GM12878 (cell line): ENCODE measurements around the gene BMF. TPM values are rescaled to one million over a fixed set of nuclear protein-coding genes. Genes with fewer than 3 reads are reported as not detected.

Experiments used
- ATAC-seq: fragments of 200-7000 bp; cut with Tn5 transposase; 3 replicates; pipeline ENCODE4 v1.9.1; 2020; ENCODE audit warnings: mild to moderate bottlenecking, moderate library complexity
- BruUV-seq: library from RNA; stranded (reverse); fragments of 400-500 nt; replicated peaks from 2 replicates; lab custom pipeline; 2021; lab: Mats Ljungman, UMichigan
- CTCF ChIA-PET: fragments of 300-600 bp; sonication (Branson Sonifier 250); formaldehyde crosslinking; extraction: SDS; loops from one replicate; lab custom pipeline; 2021; ENCODE audit warnings: inconsistent platforms; lab: Yijun Ruan, JAX
- POLR2A ChIA-PET: fragments of 350-600 bp; formaldehyde crosslinking; extraction: SDS; loops from one replicate; lab custom pipeline; 2021; ENCODE audit warnings: inconsistent platforms; lab: Charles Lee
- RAD21 ChIA-PET: fragments of 300-600 bp; sonication (Branson Sonifier 250); formaldehyde crosslinking; loops from one replicate; lab custom pipeline; 2023; ENCODE audit warnings: antibody characterized with exemption; ENCODE audit not compliant: unreplicated experiment; lab: Charles Lee
- SMC1A ChIA-PET: fragments of 300-600 bp; sonication (Branson Sonifier 250); formaldehyde crosslinking; loops from one replicate; lab custom pipeline; 2023; ENCODE audit not compliant: unreplicated experiment, uncharacterized antibody; lab: Charles Lee
- DNase-seq: peaks from one replicate; pipeline ENCODE4 v3.0.0-alpha.2; 2011; ENCODE audit warnings: low read depth, low spot score
- FAIRE-seq: peaks from 3 replicates; lab custom pipeline; 2011; peaks lifted over from hg19 to GRCh38; lab: Jason Lieb, UNC
- H2AFZ ChIP-seq: 2 replicates; pipeline ENCODE4 v1.6.0; 2011; ENCODE audit warnings: low read depth, low read length, control low read depth; ENCODE audit not compliant: control insufficient read depth
- H3K27ac ChIP-seq: 2 replicates; pipeline ENCODE4 v1.5.1; 2011; ENCODE audit warnings: control low read depth; ENCODE audit not compliant: control insufficient read depth, insufficient read depth
- H3K27me3 ChIP-seq, 2 experiments: replicated peaks in 1 of 2; 2 replicates each; pipeline versions ENCODE4 v1.6.0 to v1.6.1; 2011; ENCODE audit warnings: low read length in 1 of 2; ENCODE audit not compliant: control insufficient read depth in 2 of 2, insufficient read depth in 2 of 2
- H3K36me3 ChIP-seq, 2 experiments: 2 replicates each; pipeline ENCODE4 v1.5.1; 2011; ENCODE audit warnings: low read length in 1 of 2; ENCODE audit not compliant: control insufficient read depth in 2 of 2, insufficient read depth in 2 of 2
- H3K4me1 ChIP-seq: 2 replicates; pipeline ENCODE4 v1.6.1; 2011; ENCODE audit warnings: mild to moderate bottlenecking, low read length, moderate library complexity, mixed read lengths; ENCODE audit not compliant: control insufficient read depth, insufficient read depth
- H3K4me2 ChIP-seq: 2 replicates; pipeline ENCODE4 v1.6.0; 2011; ENCODE audit warnings: control low read depth; ENCODE audit not compliant: control insufficient read depth, insufficient read depth
- H3K4me3 ChIP-seq: fragments of 200-600 bp; sonication (generic); 2 replicates; pipeline ENCODE4 v1.5.1; 2016
- H3K79me2 ChIP-seq: 2 replicates; pipeline ENCODE4 v1.6.0; 2011; ENCODE audit warnings: low read length; ENCODE audit not compliant: control insufficient read depth, insufficient read depth
- H3K9ac ChIP-seq: 2 replicates; pipeline ENCODE4 v1.8.0; 2011; ENCODE audit warnings: low read length, control low read depth, mixed read lengths; ENCODE audit not compliant: control insufficient read depth, insufficient read depth
- H3K9me3 ChIP-seq: replicated peaks from 3 replicates; pipeline ENCODE4 v1.5.1; 2011; ENCODE audit warnings: mild to moderate bottlenecking, low read length; ENCODE audit not compliant: control insufficient read depth, insufficient read depth
- H4K20me1 ChIP-seq: 2 replicates; pipeline ENCODE4 v1.6.0; 2011; ENCODE audit not compliant: control insufficient read depth, insufficient read depth
- MEF2A ChIP-seq: IDR thresholded peaks from 2 replicates; pipeline ENCODE4 v1.6.1; 2011; ENCODE audit warnings: low read depth, mild to moderate bottlenecking, low read length, moderate library complexity; ENCODE audit not compliant: insufficient read depth
- MEF2B ChIP-seq: fragments of 450-650 bp; IDR thresholded peaks from 2 replicates; pipeline ENCODE4 v1.6.1; 2018; ENCODE audit warnings: mild to moderate bottlenecking, moderate library complexity; ENCODE audit not compliant: partially characterized antibody, poor library complexity, severe bottlenecking
- WRNIP1 ChIP-seq: IDR thresholded peaks from 2 replicates; pipeline ENCODE4 v1.6.1; 2011; ENCODE audit warnings: low read depth, low read length, improper control_type of control experiment, borderline replicate concordance
- ZNF687 ChIP-seq: fragments of 450-650 bp; IDR thresholded peaks from 2 replicates; pipeline ENCODE4 v1.6.1; 2017; ENCODE audit warnings: mild to moderate bottlenecking, moderate library complexity
- WGBS: methylation state at CpG from one replicate; pipeline ENCODE4 v1.1.6; 2016; ENCODE audit warnings: low lambda C conversion rate; ENCODE audit not compliant: insufficient replicate concordance, insufficient coverage; ENCODE audit errors: missing lambda C conversion rate; 5-methylcytosine and 5-hydroxymethylcytosine counted together
- in situ Hi-C: fragments of 300-500 bp; cut with MboI; formaldehyde crosslinking; loops from 9 replicates; pipeline ENCODE4 v1.14.3; 2018; ENCODE audit warnings: mixed read lengths
- intact Hi-C: fragments of 100-400 bp; cut with micrococcal nuclease; formaldehyde crosslinking; loops from one replicate; pipeline ENCODE4 v1.14.2; 2022; ENCODE audit not compliant: unreplicated experiment
- polyA plus RNA-seq, 11 experiments: library from polyadenylated mRNA; depleted of rRNA in 4 of 11; unstranded in 6 of 11; stranded (reverse) in 5 of 11; fragments of >200 nt; fragmentation: Nextera tagmentation in 4 of 11; fragmentation: Illumina TruSeq in 1 of 11; extraction: Ambion mirVana in 4 of 11; extraction: Trizol in 1 of 11; gene quantifications; 1 replicate in 1 of 11; 2 replicates in 10 of 11; pipeline versions ENCODE4 v1.2.1 to v1.2.3, GENCODE V29; 2011 to 2016; ENCODE audit warnings: inconsistent platforms in 2 of 11, missing spikeins in 2 of 11, low read depth in 1 of 11
- total RNA-seq, 4 experiments: library from RNA; depleted of rRNA in 3 of 4; stranded (reverse); fragments of >200 nt in 3 of 4; fragmentation: Illumina TruSeq in 1 of 4; extraction: Trizol in 1 of 4; gene quantifications; 2 replicates each; pipeline versions ENCODE4 v1.2.1 to v1.2.3, GENCODE V29; 2013 to 2021
- TF ChIP-seq, protein P1 (sequence below): IDR thresholded peaks from 2 replicates; pipeline ENCODE4 v1.6.1; 2011; ENCODE audit warnings: mild to moderate bottlenecking, low read depth, low read length, moderate library complexity; ENCODE audit not compliant: insufficient replicate concordance
- TF ChIP-seq, protein P2 (sequence below): fragments of 450-650 bp; formaldehyde crosslinking; IDR thresholded peaks from 2 replicates; pipeline ENCODE4 v1.4.0; 2022; ENCODE audit warnings: mild to moderate bottlenecking, moderate library complexity

BMF gene
- total and polyA plus RNA-seq, 10 of the 15 experiments (the other 5 are each of a cell fraction or from before 2014, with no cell fraction given) = 0.82 to 34.9 (median 16.9) TPM

GRCh38 chr15:40092979-40093869 is 15.5 kb downstream of the BMF start (continued):
- TF ChIP-seq, protein P1, sequence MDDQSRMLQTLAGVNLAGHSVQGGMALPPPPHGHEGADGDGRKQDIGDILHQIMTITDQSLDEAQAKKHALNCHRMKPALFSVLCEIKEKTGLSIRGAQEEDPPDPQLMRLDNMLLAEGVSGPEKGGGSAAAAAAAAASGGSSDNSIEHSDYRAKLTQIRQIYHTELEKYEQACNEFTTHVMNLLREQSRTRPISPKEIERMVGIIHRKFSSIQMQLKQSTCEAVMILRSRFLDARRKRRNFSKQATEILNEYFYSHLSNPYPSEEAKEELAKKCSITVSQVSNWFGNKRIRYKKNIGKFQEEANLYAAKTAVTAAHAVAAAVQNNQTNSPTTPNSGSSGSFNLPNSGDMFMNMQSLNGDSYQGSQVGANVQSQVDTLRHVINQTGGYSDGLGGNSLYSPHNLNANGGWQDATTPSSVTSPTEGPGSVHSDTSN = peak; percentile 72

DNA sequence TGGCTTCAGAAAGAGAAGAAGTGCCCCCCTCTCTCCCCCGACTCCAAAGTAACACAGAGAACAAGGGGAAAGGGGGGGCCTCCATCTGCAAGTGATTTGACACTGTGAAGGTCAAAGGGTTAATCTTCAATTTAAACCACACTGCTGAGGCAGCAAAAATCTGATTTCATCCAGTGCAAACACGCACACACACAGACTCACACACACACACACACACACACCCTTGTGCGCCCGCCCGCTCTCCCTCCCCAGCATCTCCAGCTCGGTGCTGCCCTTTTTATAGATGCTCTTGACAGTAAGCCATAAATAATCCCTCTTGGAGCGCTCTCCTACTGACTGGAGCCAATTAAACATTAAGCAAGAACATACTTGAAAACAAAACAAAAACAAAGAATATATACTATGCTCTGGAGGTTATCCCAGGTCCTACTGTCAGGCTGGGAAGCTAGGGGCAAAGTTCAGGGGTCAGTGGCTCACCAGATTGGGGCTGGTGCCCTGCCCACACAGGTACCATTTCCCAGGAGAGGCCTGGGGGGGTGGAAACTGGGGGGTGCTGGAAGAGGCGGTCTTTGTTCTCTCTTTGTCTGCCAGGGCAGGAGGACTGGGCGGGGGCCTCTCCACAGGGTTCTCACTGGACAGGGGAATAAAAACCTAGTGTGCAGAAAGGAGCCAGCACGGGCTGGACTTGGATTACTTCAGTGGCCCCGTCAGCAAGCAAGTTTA is 16.3 kb downstream of the BMF start:
- ChIA-PET SMC1A (interaction anchor here (0.6 to 43.9 kb wide), 4 partner anchors 12 to 63 kb away, joined by 4 to 1082 read pairs (median 981); partner anchors contain the start of genes BMF and SRP14), CTCF (interaction anchor here (8.6 to 19.0 kb wide), 3 partner anchors 13 to 48 kb away, joined by 126 to 776 read pairs (median 578); partner anchors contain the start of genes BMF and SRP14), POLR2A (interaction anchor here (0.6 to 12.7 kb wide), 7 partner anchors 10 to 94 kb away, joined by 3 to 208 read pairs (median 6); partner anchors contain the start of gene BMF), RAD21 (interaction anchor here (24.6 kb wide), 1 partner anchor 46 kb away, joined by 903 read pairs; no protein-coding TSS in a partner anchor)
- Histone ChIP-seq H3K27me3 (no peaks in the 10 kb centered on the region), H2AFZ (no peak overlapping the region), H3K9me3 (no peaks in the 10 kb centered on the region), H4K20me1 (no peaks in the 10 kb centered on the region), H3K79me2 (peaks cover 32% of the 10 kb centered on the region), H3K4me2 (no peak overlapping the region), H3K27ac (no peak overlapping the region), H3K9ac (no peak overlapping the region), H3K36me3 (peaks cover 18 to 19% of the 10 kb centered on the region in 2 experiments), H3K4me3 (no peak overlapping the region), H3K4me1 (peaks cover 48% of the 10 kb centered on the region)
- TF ChIP-seq, protein P2, sequence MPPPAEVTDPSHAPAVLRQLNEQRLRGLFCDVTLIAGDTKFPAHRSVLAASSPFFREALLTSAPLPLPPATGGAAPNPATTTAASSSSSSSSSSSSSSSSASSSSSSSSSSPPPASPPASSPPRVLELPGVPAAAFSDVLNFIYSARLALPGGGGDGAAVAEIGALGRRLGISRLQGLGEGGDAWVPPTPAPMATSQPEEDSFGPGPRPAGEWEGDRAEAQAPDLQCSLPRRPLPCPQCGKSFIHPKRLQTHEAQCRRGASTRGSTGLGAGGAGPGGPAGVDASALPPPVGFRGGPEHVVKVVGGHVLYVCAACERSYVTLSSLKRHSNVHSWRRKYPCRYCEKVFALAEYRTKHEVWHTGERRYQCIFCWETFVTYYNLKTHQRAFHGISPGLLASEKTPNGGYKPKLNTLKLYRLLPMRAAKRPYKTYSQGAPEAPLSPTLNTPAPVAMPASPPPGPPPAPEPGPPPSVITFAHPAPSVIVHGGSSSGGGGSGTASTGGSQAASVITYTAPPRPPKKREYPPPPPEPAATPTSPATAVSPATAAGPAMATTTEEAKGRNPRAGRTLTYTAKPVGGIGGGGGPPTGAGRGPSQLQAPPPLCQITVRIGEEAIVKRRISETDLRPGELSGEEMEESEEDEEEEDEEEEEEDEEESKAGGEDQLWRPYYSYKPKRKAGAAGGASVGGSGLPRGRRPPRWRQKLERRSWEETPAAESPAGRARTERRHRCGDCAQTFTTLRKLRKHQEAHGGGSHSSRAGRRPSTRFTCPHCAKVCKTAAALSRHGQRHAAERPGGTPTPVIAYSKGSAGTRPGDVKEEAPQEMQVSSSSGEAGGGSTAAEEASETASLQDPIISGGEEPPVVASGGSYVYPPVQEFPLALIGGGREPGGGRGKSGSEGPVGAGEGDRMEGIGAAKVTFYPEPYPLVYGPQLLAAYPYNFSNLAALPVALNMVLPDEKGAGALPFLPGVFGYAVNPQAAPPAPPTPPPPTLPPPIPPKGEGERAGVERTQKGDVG (CRISPR knock-in tag) = no peak
- no peak for TF ChIP-seq MEF2B
- TF ChIP-seq ZNF687 = no peak
- no peak for TF ChIP-seq MEF2A
- TF ChIP-seq WRNIP1 = no peak
- ATAC-seq = no peak
- intact Hi-C loops (no loop called here), in situ Hi-C loops (no loop called here)
- no TSS peak for BruUV-seq
- WGBS = 91% methylated on average over 11 of the region's 11 CpGs
- FAIRE-seq = no peak
- no peak for DNase-seq
